GM19455 (cell line): ENCODE data around the gene SLC38A10.

ENCODE experiments used
- ATAC-seq: cut with Tn5 transposase; IDR thresholded peaks from one replicate; pipeline ENCODE4 v1.9.1; 2021; ENCODE audit not compliant: unreplicated experiment

SLC38A10 gene

GRCh38 chr17:81258292-81258691, 36.8 kb downstream of the SLC38A10 start:
- no peak for ATAC-seq

- no peak for ATAC-seq
These were observed 37.6 kb downstream of the SLC38A10 start for GRCh38 chr17:81257533-81257932.

- no peak for ATAC-seq
These were observed 38.5 kb downstream of the SLC38A10 start for GRCh38 chr17:81256616-81257015.

GRCh38 chr17:81254955-81255717, 40.0 kb downstream of the SLC38A10 start:
- ATAC-seq = no peak

GRCh38 chr17:81253358-81254131, 41.6 kb downstream of the SLC38A10 start:
- no peak for ATAC-seq

- ATAC-seq = no peak
These were observed 42.1 kb downstream of the SLC38A10 start for GRCh38 chr17:81252987-81253329.

GRCh38 chr17:81252326-81252986, 42.7 kb downstream of the SLC38A10 start:
- ATAC-seq = no peak

GRCh38 chr17:81251709-81252301, 43.3 kb downstream of the SLC38A10 start:
- ATAC-seq = no peak

GRCh38 chr17:81251094-81251708, 43.9 kb downstream of the SLC38A10 start:
- ATAC-seq = no peak

GRCh38 chr17:81250286-81251093, 44.6 kb downstream of the SLC38A10 start:
- ATAC-seq = no peak

- no peak for ATAC-seq
These were observed 45.7 kb downstream of the SLC38A10 start for GRCh38 chr17:81249223-81250040.

GRCh38 chr17:81248649-81249048, 46.5 kb downstream of the SLC38A10 start:
- ATAC-seq = no peak

GRCh38 chr17:81247339-81247990, 47.6 kb downstream of the SLC38A10 start:
- ATAC-seq = no peak

GRCh38 chr17:81246679-81247338, 48.3 kb downstream of the SLC38A10 start:
- ATAC-seq = no peak

GRCh38 chr17:81246343-81246670, 48.8 kb downstream of the SLC38A10 start:
- no peak for ATAC-seq

GRCh38 chr17:81245665-81246342, 49.3 kb downstream of the SLC38A10 start:
- ATAC-seq = no peak

GRCh38 chr17:81245024-81245664, 50.0 kb downstream of the SLC38A10 start:
- no peak for ATAC-seq
